ENCODE results near the gene ATP11A.

The ATP11A gene

GRCh38 chr13:112912726-112913440, 223.0 kb downstream of the ATP11A start:
- H3K4me3 ChIP-seq (ENCODE audit: low read length): no peak overlapping the region
- no peak for DNase-seq (ENCODE audit: low read depth)
- no peak for TF ChIP-seq CTCF (conservative IDR thresholded peaks at IDR 0.05; ENCODE audit: low read length)

GRCh38 chr13:112916296-112916695, 226.5 kb downstream of the ATP11A start:
- no peak for TF ChIP-seq CTCF (conservative IDR thresholded peaks at IDR 0.05; ENCODE audit: low read length)
- H3K4me3 ChIP-seq (ENCODE audit: low read length): no peak overlapping the region
- no peak for DNase-seq (ENCODE audit: low read depth)

GRCh38 chr13:112917056-112917664, 227.3 kb downstream of the ATP11A start:
- DNase-seq (ENCODE audit: low read depth): no peak
- TF ChIP-seq CTCF (conservative IDR thresholded peaks at IDR 0.05; ENCODE audit: low read length): no peak
- H3K4me3 ChIP-seq (ENCODE audit: low read length): no peak overlapping the region

GRCh38 chr13:112917737-112918136, 227.9 kb downstream of the ATP11A start:
- TF ChIP-seq CTCF (conservative IDR thresholded peaks at IDR 0.05; ENCODE audit: low read length): no peak
- H3K4me3 ChIP-seq (ENCODE audit: low read length): no peak overlapping the region
- no peak for DNase-seq (ENCODE audit: low read depth)

- no peak for TF ChIP-seq CTCF (conservative IDR thresholded peaks at IDR 0.05; ENCODE audit: low read length)
- H3K4me3 ChIP-seq (ENCODE audit: low read length): no peak overlapping the region
- no peak for DNase-seq (ENCODE audit: low read depth)
Observed at GRCh38 chr13:112918266-112918665, 228.4 kb downstream of the ATP11A start.

- no peak for TF ChIP-seq CTCF (conservative IDR thresholded peaks at IDR 0.05; ENCODE audit: low read length)
- DNase-seq (ENCODE audit: low read depth): no peak
- no peak overlapping the region for H3K4me3 ChIP-seq (ENCODE audit: low read length)
Observed at GRCh38 chr13:112918746-112919145, 228.9 kb downstream of the ATP11A start.

GRCh38 chr13:112923962-112924361, 234.1 kb downstream of the ATP11A start:
- no peak for TF ChIP-seq CTCF (conservative IDR thresholded peaks at IDR 0.05; ENCODE audit: low read length)
- H3K4me3 ChIP-seq (ENCODE audit: low read length): no peak overlapping the region
- no peak for DNase-seq (ENCODE audit: low read depth)
